ENCODE data around the gene TNRC18.
"Not testable (repeated sequence)": the region's sequence is repeated elsewhere in the genome, so short reads cannot be mapped to it uniquely, and the experiment has no call there.

TNRC18 gene

DNA sequence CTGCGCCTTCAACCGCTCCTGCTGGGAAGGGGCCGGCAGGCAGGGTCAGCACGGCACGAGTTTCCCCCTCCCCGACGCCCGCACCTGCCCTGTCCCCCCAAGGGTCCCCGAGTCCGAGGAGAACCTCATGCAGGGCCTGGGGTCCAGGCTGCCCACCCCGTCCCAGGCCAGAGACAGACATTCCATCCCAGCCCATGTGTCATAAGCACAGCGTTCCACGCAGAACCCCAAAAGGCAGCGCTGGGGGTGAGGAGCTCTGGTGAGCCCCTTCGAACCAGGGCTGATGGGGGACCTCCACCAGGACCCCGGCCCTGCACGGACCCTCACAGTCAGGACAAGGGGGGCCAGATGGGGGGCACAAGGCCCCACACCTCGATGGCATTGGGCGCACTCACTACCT lies 49.2 kb downstream of the TNRC18 start:
- DNase-seq, result no peak

DNA sequence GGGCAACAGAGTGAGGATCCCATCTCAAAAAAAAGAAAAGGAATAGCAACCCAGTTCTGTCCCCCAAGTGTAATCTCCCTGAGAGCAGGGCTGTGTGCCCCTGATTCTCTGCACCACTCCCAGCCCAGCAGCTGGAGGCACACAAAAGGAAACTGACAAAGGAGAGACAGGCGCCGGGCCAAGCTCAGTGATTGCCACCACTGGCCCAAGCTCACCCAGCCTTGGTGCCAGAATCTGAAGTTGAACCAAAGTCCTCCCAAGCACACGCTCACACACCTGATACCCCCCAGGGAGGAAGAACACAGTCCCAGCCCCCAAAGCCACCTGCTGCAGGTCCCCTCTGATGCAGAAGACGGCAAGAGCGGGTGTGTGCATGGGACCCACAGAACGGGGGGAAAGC lies 50.3 kb downstream of the TNRC18 start:
- no peak for DNase-seq

- no peak for DNase-seq
Measured at GRCh38 chr7:5370454-5371353, 52.9 kb downstream of the TNRC18 start.

DNA sequence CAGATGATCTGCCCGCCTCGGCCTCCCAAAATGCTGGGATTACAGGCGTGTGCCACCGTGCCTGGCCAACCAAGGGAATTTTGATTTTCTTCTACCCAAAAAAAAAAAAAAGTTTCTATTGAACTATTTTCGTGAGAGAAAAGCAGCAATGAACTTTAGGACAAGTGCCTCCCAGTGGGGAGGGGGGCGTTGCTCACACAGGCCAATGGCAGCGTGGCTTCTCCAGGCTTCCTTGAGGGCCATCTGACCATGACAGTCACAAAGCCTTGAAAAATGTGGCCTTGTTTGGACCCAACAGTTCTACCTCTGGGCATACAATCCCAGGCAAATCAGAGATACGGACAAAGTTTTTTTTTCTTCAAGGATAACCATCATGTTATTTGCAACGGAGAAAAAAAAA lies 56.0 kb downstream of the TNRC18 start:
- no peak for DNase-seq

- peak in 4 of 5 experiments; percentile 35 to 78 (median 54) for DNase-seq
Measured at GRCh38 chr7:5365976-5366625, 57.5 kb downstream of the TNRC18 start.

- peak in 1 of 5 experiments; percentile 63 for DNase-seq
Measured at GRCh38 chr7:5363729-5364128, 59.9 kb downstream of the TNRC18 start.

DNA sequence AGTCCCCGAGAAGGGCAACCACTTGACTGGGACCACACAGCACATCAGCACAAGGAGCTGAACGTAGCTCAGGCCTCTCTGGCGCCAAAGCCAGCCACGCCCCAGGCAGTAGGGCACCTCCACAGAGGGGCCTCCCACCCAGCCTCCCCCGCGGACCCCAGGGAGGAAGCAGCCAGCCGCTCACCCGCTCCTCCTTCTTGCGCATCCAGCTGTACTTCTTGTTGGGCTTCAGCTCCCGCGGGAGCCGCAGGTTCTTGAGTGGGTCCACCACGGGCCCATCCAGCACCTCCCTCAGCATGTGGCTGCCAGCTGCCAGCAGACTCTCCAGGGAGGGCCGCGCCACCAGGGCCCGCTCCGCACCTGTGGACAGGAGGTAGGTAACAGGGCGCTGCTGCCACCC lies 61.2 kb downstream of the TNRC18 start:
- no peak for DNase-seq

DNA sequence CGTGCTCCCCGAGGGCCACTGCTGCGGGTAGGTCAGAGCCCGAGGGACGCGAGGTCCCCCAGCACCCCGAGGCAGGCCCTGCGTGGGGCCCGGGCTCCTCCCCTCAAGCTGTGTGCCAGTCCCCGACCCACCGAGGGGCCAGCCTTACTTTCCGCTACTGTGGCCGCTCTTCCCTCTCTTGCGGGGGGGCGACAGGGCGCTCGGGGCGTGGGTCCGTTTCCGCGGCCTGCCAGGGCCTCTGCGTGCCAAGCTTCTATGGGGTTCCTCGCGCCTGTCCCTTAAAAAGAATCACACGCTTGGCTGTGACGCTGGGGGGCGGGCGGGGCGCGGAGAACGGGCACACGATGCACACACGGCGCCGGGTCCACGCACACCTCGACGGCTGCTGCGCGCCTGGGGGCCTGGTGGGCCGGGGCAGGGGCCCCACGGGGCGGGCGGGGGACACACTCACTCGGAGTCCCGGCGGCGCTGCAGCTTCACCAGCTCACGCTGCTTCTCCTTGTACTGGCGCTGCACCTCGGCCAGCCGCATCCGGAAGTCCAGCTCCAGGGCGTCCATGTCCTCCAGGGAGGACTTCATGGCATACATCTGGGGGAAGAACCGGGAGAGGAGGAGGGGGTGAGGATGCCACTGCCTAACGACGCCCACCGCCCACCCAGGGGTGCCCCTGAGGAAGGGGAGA lies 62.0 kb downstream of the TNRC18 start:
- no peak for DNase-seq

DNA sequence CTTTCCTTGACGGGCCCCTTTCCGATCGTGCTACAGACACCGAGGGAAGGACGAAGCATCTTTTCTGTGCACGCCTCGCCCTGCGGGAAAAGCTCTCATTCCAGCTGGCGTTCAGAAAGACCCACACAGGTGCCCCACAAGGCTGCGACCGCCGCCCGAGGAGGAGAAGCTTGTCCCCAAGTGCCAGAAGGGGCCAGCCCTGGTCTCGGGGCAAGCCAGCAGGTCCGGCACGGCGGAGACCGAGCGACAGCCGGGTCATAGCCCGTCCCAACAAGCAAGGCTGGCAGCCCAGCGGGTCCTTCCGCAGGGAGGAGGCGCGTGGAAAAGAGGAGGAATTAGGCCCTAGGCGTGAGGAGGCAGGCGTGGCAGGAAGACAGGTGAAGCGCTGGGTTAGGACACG lies 62.7 kb downstream of the TNRC18 start:
- no peak for DNase-seq

GRCh38 chr7:5360451-5360850 lies 63.2 kb downstream of the TNRC18 start:
- no peak for DNase-seq

GRCh38 chr7:5360021-5360420 lies 63.6 kb downstream of the TNRC18 start:
- not testable (repeated sequence) for DNase-seq

- DNase-seq, result no peak
Measured at GRCh38 chr7:5359344-5359743, 64.3 kb downstream of the TNRC18 start.

GRCh38 chr7:5357951-5358350 lies 65.7 kb downstream of the TNRC18 start:
- no peak for DNase-seq

- DNase-seq, result no peak
Measured at GRCh38 chr7:5356751-5357119, 66.9 kb downstream of the TNRC18 start.

DNA sequence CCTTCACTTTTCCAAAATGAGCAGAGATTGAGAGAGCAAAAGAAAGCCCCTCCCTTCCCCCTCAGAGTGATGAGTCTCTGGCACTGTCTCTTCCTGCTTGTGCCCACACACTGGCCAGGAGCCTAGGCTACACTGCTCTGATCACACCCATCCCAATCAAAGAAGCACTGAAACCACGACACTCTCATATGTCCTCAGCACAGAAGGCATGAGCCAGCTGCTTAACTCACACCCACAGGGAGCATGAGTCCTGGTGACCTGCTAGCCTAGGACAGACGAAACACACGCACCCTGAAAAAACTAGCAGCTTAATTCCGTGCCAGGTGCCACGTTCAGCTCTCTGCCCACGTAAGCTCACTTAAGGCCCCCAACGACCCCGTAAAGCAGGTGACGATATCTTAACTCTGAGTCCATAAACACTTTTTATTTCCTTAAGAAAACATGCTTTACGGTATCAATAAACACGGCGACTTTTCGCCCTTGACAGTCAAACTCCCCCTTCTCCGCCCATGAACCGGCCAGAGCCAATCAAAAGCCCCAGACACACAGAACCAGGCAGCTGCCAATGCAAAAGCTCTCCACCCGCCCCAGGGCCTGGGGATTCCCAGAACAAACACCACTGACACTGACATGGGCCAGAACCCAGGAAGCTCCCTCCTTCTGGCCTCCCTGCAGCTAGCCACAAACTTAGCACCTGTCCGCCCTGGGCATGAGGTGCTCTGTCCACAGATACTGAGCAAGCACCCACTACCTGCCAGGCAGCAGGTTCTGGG lies 69.0 kb downstream of the TNRC18 start:
- no peak for DNase-seq

DNA sequence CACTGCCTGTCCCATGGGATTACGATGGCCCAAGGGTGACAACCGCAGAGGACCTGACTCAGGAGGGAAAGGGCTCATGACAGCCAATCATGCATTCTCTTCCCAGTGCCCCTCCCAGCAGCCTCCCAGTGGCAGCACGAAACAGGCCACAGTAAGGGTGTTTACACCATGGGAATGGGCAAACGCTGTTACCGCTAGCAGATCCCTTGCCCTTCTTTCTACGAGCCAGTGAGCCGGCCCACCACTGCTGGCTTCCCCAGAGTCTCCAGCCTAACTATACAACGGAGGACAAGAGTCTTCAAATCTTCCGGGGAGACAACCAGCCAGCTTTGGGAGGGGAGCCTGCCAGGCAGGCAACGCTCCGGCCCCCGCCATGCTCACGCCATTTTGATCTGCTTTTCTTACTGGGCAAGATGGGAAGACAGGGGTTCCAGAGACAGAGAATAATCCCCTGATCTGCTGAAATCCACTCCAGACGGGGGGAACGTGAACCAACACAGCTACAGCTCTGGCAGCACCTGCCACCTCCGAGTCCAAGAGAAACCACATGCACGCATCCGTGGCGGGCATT lies 71.1 kb downstream of the TNRC18 start:
- no peak for DNase-seq

DNA sequence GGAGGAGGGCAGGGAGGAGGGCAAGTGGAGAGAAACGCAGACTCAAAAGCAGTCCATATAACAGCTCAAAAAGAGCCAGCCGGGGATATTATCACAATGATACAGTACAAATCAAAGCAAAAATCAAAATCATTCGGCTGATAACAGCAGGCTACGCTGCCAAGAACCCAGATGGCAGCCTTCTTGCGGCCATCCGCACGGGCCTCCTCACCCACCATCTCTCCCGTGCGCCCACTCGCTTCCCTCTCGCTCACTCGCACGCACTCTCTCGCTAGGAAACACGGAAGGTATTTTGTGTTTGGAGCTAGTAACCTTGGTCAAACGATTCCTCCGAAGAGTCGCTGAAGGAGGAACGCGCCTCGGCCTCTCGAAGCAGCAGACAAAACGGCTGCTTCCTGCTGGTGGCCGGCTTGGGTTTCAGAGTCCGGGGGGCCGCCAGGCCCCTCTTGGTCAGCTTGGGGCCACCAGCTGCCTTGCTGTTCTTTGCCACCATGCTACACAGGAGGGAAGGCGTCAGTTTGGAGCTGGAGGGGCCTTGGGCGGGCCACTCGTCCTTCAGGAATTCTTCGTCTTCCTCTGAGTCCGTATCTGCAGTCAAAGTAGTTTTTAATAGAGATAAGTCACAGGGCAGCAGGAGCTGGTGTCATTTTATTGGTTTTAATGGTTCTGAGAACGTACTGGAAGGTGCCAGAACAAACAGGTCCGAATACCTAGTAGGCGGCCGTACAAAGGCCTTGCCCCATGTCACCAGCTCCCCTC lies 71.9 kb downstream of the TNRC18 start:
- no peak for DNase-seq

GRCh38 chr7:5350600-5351385 lies 72.8 kb downstream of the TNRC18 start:
- DNase-seq, result no peak

DNA sequence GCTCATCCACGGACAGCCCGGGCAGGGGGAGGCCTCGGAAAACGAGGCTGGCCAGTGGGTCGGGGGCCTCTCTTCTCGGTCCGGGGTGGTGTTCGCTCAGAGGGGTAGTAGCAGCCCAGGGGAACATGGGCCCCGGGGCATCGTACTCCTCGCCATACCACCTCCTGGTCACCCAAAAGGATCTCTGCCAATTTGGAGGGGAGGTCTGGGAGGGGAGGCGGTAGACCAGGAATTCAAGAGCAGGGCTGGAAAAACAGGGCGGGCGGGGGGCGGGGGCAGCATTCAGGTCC lies 73.5 kb downstream of the TNRC18 start:
- no peak for DNase-seq

DNA sequence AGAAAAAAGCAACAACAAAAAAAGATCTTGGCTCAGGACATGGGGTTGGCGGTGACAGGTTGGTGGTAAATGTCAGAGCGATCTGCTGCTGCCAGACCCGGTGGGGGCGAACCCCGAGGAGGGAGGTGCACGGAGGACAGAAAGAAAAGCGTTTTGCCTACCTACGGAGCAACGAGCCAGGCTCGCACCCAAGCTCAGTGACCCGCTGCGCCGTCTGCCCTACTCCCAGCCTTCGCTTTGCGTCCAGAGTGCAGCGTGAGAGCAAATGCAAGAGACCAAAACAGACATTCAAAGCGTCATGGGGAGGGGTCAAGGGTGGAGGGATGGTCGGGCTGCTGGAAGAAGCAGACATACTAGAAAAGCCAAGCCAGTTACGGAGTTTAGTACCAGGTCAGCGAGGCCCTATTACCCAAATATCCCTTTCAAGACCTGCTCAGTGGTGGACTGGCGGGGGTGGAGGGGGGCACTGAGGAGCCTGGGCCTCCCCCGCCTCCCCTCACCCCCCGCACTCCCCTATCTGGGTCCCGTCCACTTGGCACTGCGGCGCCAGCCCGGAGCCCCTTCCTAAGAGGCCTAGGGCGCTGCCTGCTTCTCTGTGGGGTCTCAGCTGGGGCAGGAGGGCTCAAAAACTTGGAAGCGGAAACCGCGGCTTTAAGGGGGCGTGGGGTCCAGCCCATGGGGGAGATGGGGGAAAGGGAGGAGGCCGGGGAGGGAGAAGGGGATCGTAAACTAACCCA lies 74.0 kb downstream of the TNRC18 start:
- no peak for DNase-seq

Measured in T-helper 2 cell (primary cell).